NB4 (cell line): ENCODE results near the gene OR5M3.

ENCODE experiments used
- CTCF ChIP-seq: IDR thresholded peaks from one replicate; pipeline ENCODE4 v1.5.1; 2012; ENCODE audit warnings: low read depth, low read length
- POLR2A ChIP-seq: IDR thresholded peaks from 2 replicates; pipeline ENCODE4 v1.6.1; 2011; ENCODE audit warnings: mild to moderate bottlenecking; ENCODE audit not compliant: insufficient read length; ENCODE audit errors: extremely low read depth

- TF ChIP-seq CTCF (no peak), POLR2A (no peak)
Observed at GRCh38 chr11:56453521-56453920, 19.6 kb downstream of the OR5M3 start.
